Measurements from ENCODE around the gene ARL8B.
"Not testable (repeated sequence)": the region's sequence is repeated elsewhere in the genome, so short reads cannot be mapped to it uniquely, and the experiment has no call there.

DNA sequence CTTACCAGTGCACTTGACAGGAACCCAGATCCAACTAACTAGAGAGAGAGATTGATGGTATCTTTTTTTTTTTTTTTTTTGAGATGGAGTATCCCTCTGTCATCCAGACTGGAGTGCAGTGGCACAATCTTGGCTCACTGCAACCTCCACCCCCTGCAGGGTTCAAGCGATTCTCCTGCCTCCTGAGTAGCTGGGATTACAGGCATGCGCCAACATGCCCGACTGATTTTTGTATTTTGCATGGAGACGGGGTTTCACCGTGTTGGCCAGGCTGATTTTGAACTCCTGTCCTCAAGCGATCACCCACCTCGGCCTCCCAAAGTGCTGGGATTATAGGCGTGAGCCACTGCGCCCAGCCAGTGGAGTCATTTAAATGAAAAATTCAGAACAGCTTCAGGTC lies 15.7 kb upstream of the ARL8B start:
- TF ChIP-seq, protein P1, sequence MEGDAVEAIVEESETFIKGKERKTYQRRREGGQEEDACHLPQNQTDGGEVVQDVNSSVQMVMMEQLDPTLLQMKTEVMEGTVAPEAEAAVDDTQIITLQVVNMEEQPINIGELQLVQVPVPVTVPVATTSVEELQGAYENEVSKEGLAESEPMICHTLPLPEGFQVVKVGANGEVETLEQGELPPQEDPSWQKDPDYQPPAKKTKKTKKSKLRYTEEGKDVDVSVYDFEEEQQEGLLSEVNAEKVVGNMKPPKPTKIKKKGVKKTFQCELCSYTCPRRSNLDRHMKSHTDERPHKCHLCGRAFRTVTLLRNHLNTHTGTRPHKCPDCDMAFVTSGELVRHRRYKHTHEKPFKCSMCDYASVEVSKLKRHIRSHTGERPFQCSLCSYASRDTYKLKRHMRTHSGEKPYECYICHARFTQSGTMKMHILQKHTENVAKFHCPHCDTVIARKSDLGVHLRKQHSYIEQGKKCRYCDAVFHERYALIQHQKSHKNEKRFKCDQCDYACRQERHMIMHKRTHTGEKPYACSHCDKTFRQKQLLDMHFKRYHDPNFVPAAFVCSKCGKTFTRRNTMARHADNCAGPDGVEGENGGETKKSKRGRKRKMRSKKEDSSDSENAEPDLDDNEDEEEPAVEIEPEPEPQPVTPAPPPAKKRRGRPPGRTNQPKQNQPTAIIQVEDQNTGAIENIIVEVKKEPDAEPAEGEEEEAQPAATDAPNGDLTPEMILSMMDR (IDR thresholded peaks at IDR 0.05; ENCODE audit: insufficient read depth, low read length): not testable (repeated sequence)
- TF ChIP-seq POLR2AphosphoS5 (IDR thresholded peaks at IDR 0.05; ENCODE audit: low read depth); SPI1 (IDR thresholded peaks at IDR 0.05; ENCODE audit: borderline replicate concordance, low read depth): not testable (repeated sequence)
- TF ChIP-seq, protein P2, sequence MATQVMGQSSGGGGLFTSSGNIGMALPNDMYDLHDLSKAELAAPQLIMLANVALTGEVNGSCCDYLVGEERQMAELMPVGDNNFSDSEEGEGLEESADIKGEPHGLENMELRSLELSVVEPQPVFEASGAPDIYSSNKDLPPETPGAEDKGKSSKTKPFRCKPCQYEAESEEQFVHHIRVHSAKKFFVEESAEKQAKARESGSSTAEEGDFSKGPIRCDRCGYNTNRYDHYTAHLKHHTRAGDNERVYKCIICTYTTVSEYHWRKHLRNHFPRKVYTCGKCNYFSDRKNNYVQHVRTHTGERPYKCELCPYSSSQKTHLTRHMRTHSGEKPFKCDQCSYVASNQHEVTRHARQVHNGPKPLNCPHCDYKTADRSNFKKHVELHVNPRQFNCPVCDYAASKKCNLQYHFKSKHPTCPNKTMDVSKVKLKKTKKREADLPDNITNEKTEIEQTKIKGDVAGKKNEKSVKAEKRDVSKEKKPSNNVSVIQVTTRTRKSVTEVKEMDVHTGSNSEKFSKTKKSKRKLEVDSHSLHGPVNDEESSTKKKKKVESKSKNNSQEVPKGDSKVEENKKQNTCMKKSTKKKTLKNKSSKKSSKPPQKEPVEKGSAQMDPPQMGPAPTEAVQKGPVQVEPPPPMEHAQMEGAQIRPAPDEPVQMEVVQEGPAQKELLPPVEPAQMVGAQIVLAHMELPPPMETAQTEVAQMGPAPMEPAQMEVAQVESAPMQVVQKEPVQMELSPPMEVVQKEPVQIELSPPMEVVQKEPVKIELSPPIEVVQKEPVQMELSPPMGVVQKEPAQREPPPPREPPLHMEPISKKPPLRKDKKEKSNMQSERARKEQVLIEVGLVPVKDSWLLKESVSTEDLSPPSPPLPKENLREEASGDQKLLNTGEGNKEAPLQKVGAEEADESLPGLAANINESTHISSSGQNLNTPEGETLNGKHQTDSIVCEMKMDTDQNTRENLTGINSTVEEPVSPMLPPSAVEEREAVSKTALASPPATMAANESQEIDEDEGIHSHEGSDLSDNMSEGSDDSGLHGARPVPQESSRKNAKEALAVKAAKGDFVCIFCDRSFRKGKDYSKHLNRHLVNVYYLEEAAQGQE (IDR thresholded peaks at IDR 0.05; ENCODE audit: insufficient replicate concordance, low read depth): not testable (repeated sequence)

All from HL-60 (cell line).